HepG2 (cell line): Measurements from ENCODE around the gene KLF16. TPM values are rescaled to one million over a fixed set of nuclear protein-coding genes. Genes with fewer than 3 reads are reported as not detected.

ENCODE experiments used
- ATAC-seq: fragments of 200-7000 bp; cut with Tn5 transposase; 3 replicates; pipeline ENCODE4 v1.9.1; 2020; ENCODE audit warnings: mild to moderate bottlenecking, moderate library complexity
- BruUV-seq: library from RNA; stranded (reverse); fragments of 400-500 nt; replicated peaks from 2 replicates; lab custom pipeline; 2021; lab: Mats Ljungman, UMichigan
- CTCF ChIA-PET: fragments of 300-600 bp; formaldehyde crosslinking; extraction: SDS; loops from one replicate; lab custom pipeline; 2021; ENCODE audit warnings: low total read pairs, inconsistent platforms, low intra/inter-chr PET ratio; lab: Yijun Ruan, JAX
- POLR2A ChIA-PET: fragments of 350-600 bp; sonication (Branson Sonifier 250); formaldehyde crosslinking; loops from one replicate; lab custom pipeline; 2020; ENCODE audit warnings: antibody characterized with exemption, inconsistent platforms; lab: Yijun Ruan, JAX
- DNase-seq: peaks from one replicate; pipeline ENCODE4 v3.0.0-alpha.2; 2015; ENCODE audit warnings: low spot score
- FAIRE-seq: peaks from 3 replicates; lab custom pipeline; 2011; peaks lifted over from hg19 to GRCh38; lab: Jason Lieb, UNC
- H2AFZ ChIP-seq: one replicate; pipeline ENCODE4 v1.6.1; 2011; ENCODE audit warnings: low read length, inconsistent platforms
- H3K27ac ChIP-seq: fragments of 300-600 bp; 3 replicates; pipeline ENCODE4 v1.8.0; 2011; ENCODE audit warnings: mixed run types, mild to moderate bottlenecking, mixed read lengths, low read length, inconsistent platforms; ENCODE audit not compliant: insufficient read depth; ENCODE audit errors: extremely low read length
- H3K27me3 ChIP-seq, 2 experiments: fragments of 200-600 bp in 1 of 2; 2 replicates in 1 of 2; 3 replicates in 1 of 2; pipeline versions ENCODE4 v1.6.0 to v1.8.0; 2011; ENCODE audit warnings: low read length in 2 of 2, mild to moderate bottlenecking in 2 of 2, moderate library complexity in 2 of 2, inconsistent platforms in 1 of 2; ENCODE audit not compliant: insufficient read depth in 2 of 2, control insufficient read depth in 1 of 2
- H3K36me3 ChIP-seq, 2 experiments: fragments of 200-600 bp in 1 of 2; replicated peaks in 1 of 2; 2 replicates in 1 of 2; 3 replicates in 1 of 2; pipeline versions ENCODE4 v1.5.1 to v1.8.0; 2011; ENCODE audit warnings: low read length in 2 of 2, inconsistent platforms in 1 of 2; ENCODE audit not compliant: insufficient read depth in 2 of 2, control insufficient read depth in 1 of 2
- H3K4me1 ChIP-seq: 2 replicates; pipeline ENCODE4 v1.5.1; 2012; ENCODE audit warnings: low read length, inconsistent platforms; ENCODE audit not compliant: insufficient read depth
- H3K4me2 ChIP-seq: 2 replicates; pipeline ENCODE4 v1.6.0; 2011; ENCODE audit warnings: low read depth, low read length, inconsistent platforms
- H3K4me3 ChIP-seq, 3 experiments: fragments of 200-600 bp in 1 of 3; sonication (generic), shearing (Covaris generic) in 1 of 3; replicated peaks in 1 of 3; 2 replicates each; pipeline ENCODE4 v1.5.1; 2011 to 2016; ENCODE audit warnings: low read length in 3 of 3, inconsistent platforms in 2 of 3, low read depth in 2 of 3, mild to moderate bottlenecking in 2 of 3, control low read depth in 1 of 3, mixed read lengths in 1 of 3; ENCODE audit not compliant: insufficient read depth in 1 of 3
- H3K79me2 ChIP-seq: one replicate; pipeline ENCODE4 v1.6.1; 2011; ENCODE audit warnings: low read length, inconsistent platforms; ENCODE audit not compliant: insufficient read depth
- H3K9ac ChIP-seq: 2 replicates; pipeline ENCODE4 v1.6.0; 2011; ENCODE audit warnings: mild to moderate bottlenecking, low read depth, low read length, inconsistent platforms; ENCODE audit not compliant: insufficient read depth
- H3K9me3 ChIP-seq: 2 replicates; pipeline ENCODE4 v1.5.1; 2012; ENCODE audit warnings: mild to moderate bottlenecking, low read length
- H4K20me1 ChIP-seq: 2 replicates; pipeline ENCODE4 v1.6.0; 2011; ENCODE audit warnings: inconsistent platforms, mild to moderate bottlenecking, low read length, moderate library complexity; ENCODE audit not compliant: insufficient read depth
- HMGXB3 ChIP-seq: sonication (generic); formaldehyde crosslinking; IDR thresholded peaks from 2 replicates; pipeline ENCODE4 v1.4.0; 2020; ENCODE audit warnings: missing genetic modification reagents, borderline replicate concordance
- IKZF5 ChIP-seq: IDR thresholded peaks from 2 replicates; pipeline ENCODE4 v1.6.1; 2018; ENCODE audit warnings: missing genetic modification reagents, mild to moderate bottlenecking, missing compliant biosample characterization
- ONECUT2 ChIP-seq: sonication (generic); formaldehyde crosslinking; IDR thresholded peaks from 2 replicates; pipeline ENCODE4 v1.4.0; 2020; ENCODE audit warnings: missing genetic modification reagents
- PBX3 ChIP-seq: sonication (generic); formaldehyde crosslinking; IDR thresholded peaks from 2 replicates; pipeline ENCODE4 v1.8.1; 2023; ENCODE audit warnings: missing genetic modification reagents, inconsistent platforms, borderline replicate concordance
- SMAD1 ChIP-seq: sonication (generic); formaldehyde crosslinking; IDR thresholded peaks from 2 replicates; pipeline ENCODE4 v1.4.0; 2020; ENCODE audit warnings: missing genetic modification reagents, low read depth, mild to moderate bottlenecking, borderline replicate concordance
- XRCC5 ChIP-seq: fragments of 200-400 bp; formaldehyde crosslinking; optimal IDR thresholded peaks from 2 replicates; pipeline ENCODE3; 2017; ENCODE audit warnings: mild to moderate bottlenecking, low read length
- ZNF143 ChIP-seq: sonication (generic); formaldehyde crosslinking; IDR thresholded peaks from 2 replicates; pipeline ENCODE4 v1.4.0; 2020; ENCODE audit warnings: missing genetic modification reagents
- ZNF253 ChIP-seq: sonication (generic); formaldehyde crosslinking; IDR thresholded peaks from 2 replicates; pipeline ENCODE4 v1.8.0; 2022; ENCODE audit warnings: mild to moderate bottlenecking, missing genetic modification reagents, borderline replicate concordance
- ZNF317 ChIP-seq: sonication (generic); formaldehyde crosslinking; IDR thresholded peaks from 2 replicates; pipeline ENCODE4 v1.5.0; 2020; ENCODE audit warnings: mild to moderate bottlenecking, missing genetic modification reagents
- ZNF670 ChIP-seq: sonication (generic); formaldehyde crosslinking; IDR thresholded peaks from 2 replicates; pipeline ENCODE4 v1.8.0; 2022; ENCODE audit warnings: mild to moderate bottlenecking, missing genetic modification reagents, borderline replicate concordance
- ZNF713 ChIP-seq: sonication (generic); formaldehyde crosslinking; IDR thresholded peaks from 2 replicates; pipeline ENCODE4 v1.4.0; 2020; ENCODE audit warnings: mild to moderate bottlenecking, missing genetic modification reagents
- WGBS: methylation state at CpG from one replicate; pipeline ENCODE4 v1.1.6; 2017; ENCODE audit warnings: low lambda C conversion rate; 5-methylcytosine and 5-hydroxymethylcytosine counted together
- in situ Hi-C: cut with HindIII; loops from 2 replicates; pipeline ENCODE4 v1.10.0; 2017; ENCODE audit warnings: low pct_unique_long_range_greater_than_20kb; ENCODE audit not compliant: extremely low pct_ligation_motif_present
- intact Hi-C: fragments of 100-400 bp; cut with micrococcal nuclease; formaldehyde crosslinking; loops from one replicate; pipeline ENCODE4 v1.10.0; 2022; ENCODE audit not compliant: unreplicated experiment
- polyA plus RNA-seq, 8 experiments: library from polyadenylated mRNA; depleted of rRNA in 3 of 8; stranded (reverse) in 7 of 8; unstranded in 1 of 8; fragments of >200 nt; fragmentation: Illumina TruSeq in 4 of 8; extraction: Trizol in 4 of 8; gene quantifications; 2 replicates each; pipeline versions ENCODE4 v1.2.1 to v1.2.3, GENCODE V29; 2011 to 2016; ENCODE audit warnings: low read depth in 4 of 8, missing spikeins in 1 of 8, mixed read lengths in 1 of 8; ENCODE audit not compliant: insufficient read depth in 1 of 8
- total RNA-seq, 5 experiments: library from RNA; depleted of rRNA; stranded (reverse); fragments of >200 nt; fragmentation: Illumina TruSeq; extraction: Trizol; gene quantifications; 2 replicates each; pipeline ENCODE4 v1.2.3, GENCODE V29; 2016; ENCODE audit warnings: low read depth in 1 of 5
- TF ChIP-seq, protein P1 (sequence below): sonication (generic); formaldehyde crosslinking; IDR thresholded peaks from 2 replicates; pipeline ENCODE4 v1.9.0; 2022; ENCODE audit warnings: missing genetic modification reagents, mild to moderate bottlenecking, borderline replicate concordance

KLF16 gene
- total and polyA plus RNA-seq, 2 of the 13 experiments (the other 11 are each of a cell fraction or from before 2014, with no cell fraction given) = 3.5 to 6.7 TPM

DNA sequence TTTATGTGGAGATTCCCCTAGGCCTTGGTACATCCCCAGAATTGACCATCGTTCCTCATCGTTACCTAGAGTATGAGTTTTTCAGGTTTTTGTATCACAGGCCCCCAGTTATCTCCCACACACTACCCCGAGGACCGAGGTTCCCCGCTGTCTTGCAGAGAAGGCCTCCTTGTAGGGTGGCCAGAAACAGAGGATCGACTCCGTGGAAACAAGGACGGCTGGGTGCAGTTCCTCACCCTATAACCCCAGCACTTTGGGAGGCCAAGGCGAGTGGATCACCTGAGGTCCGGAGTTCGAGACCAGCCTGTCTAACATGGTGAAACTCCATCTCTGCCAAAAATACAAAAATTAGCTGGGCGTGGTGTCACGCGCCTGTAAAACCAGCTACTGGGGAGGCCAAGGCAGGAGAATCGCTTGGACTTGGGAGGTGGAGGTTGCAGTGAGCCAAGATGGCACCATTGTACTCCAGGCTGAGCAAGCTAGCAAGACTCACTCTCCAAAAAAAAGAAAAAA, 42.5 kb upstream of the KLF16 start (continued):
- 0 out of 2 replicates have a peak, but pooled peaks have one; percentile 6 for TF ChIP-seq HMGXB3 (CRISPR knock-in tag)
- no peak for TF ChIP-seq IKZF5
- no peak for TF ChIP-seq XRCC5
- TF ChIP-seq ZNF670 (CRISPR knock-in tag) = peak; percentile 75; the same call in 1 of the 2 replicates

- peaks cover 78% of the 10 kb centered on the region for H3K4me1 ChIP-seq
- H3K9me3 ChIP-seq = no peaks in the 10 kb centered on the region
- FAIRE-seq (peak; percentile 91), ATAC-seq (peak; percentile 80), DNase-seq (peak; percentile 94)
- ChIA-PET CTCF (no interaction called here), POLR2A (interaction anchor here (0.5 to 3.5 kb wide), 5 partner anchors 8 to 147 kb away, joined by 3 to 14 read pairs (median 3); no protein-coding TSS in a partner anchor)
- peak within 1 kb of the TSS; percentile 69 for H3K27ac ChIP-seq
- intact Hi-C loops = no loop called here
- TSS peak; percentile 80 for BruUV-seq
- in situ Hi-C loops = no loop called here
- WGBS = 3% methylated on average over 27 of the region's 92 CpGs
- H2AFZ ChIP-seq = peak within 1 kb of the TSS; percentile 49
- peak within 1 kb of the TSS; percentile 77 for H3K4me2 ChIP-seq
- peaks cover 6% of the 10 kb centered on the region; the same call in 1 of the 2 replicates for H4K20me1 ChIP-seq
- peak within 1 kb of the TSS; percentile 79 for H3K9ac ChIP-seq
- H3K79me2 ChIP-seq = peaks cover 39% of the 10 kb centered on the region
- H3K36me3 ChIP-seq = no peaks in the 10 kb centered on the region; a peak in 1 of 5 replicates
- H3K27me3 ChIP-seq = no peaks in the 10 kb centered on the region
- peak within 1 kb of the TSS; percentile 62 to 75 (median 74); a peak in 5 of 6 replicates for H3K4me3 ChIP-seq
- peak; percentile 33; the same call in 1 of the 2 replicates for TF ChIP-seq ZNF713
- 0 out of 2 replicates have a peak, but pooled peaks have one; percentile 69 for TF ChIP-seq SMAD1 (CRISPR knock-in tag)
- no peak for TF ChIP-seq ZNF253 (CRISPR knock-in tag)
- no peak for TF ChIP-seq ONECUT2 (CRISPR knock-in tag)
- TF ChIP-seq PBX3 (CRISPR knock-in tag) = no peak
- TF ChIP-seq ZNF317 (CRISPR knock-in tag) = no peak; the same call in 1 of the 2 replicates
- TF ChIP-seq ZNF143 (CRISPR knock-in tag) = peak; percentile 93
- TF ChIP-seq, protein P1, sequence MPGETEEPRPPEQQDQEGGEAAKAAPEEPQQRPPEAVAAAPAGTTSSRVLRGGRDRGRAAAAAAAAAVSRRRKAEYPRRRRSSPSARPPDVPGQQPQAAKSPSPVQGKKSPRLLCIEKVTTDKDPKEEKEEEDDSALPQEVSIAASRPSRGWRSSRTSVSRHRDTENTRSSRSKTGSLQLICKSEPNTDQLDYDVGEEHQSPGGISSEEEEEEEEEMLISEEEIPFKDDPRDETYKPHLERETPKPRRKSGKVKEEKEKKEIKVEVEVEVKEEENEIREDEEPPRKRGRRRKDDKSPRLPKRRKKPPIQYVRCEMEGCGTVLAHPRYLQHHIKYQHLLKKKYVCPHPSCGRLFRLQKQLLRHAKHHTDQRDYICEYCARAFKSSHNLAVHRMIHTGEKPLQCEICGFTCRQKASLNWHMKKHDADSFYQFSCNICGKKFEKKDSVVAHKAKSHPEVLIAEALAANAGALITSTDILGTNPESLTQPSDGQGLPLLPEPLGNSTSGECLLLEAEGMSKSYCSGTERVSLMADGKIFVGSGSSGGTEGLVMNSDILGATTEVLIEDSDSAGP = peak; percentile 60
Measured at GRCh38 chr19:1905110-1905862, 41.9 kb upstream of the KLF16 start, which contains the start of the genes ADAT3 and SCAMP4. Gene ADAT3, plus strand, starts transcription at chr19:1905399. Its CDS starts 6,649 bp downstream, at chr19:1912048. Gene SCAMP4, plus strand, starts transcription at chr19:1905399. Its CDS starts 9,621 bp downstream, at chr19:1915020.
